ENCODE data around the gene NCKAP1.
"Not testable (repeated sequence)": the region's sequence is repeated elsewhere in the genome, so short reads cannot be mapped to it uniquely, and the experiment has no call there.

NCKAP1 gene

GRCh38 chr2:182906454-182906853 lies 131.8 kb downstream of the NCKAP1 start:
- DNase-seq, result no peak

- no peak for DNase-seq
Measured at GRCh38 chr2:182904844-182905243, 133.4 kb downstream of the NCKAP1 start.

- no peak for DNase-seq
Measured at GRCh38 chr2:182903566-182903965, 134.7 kb downstream of the NCKAP1 start.

DNA sequence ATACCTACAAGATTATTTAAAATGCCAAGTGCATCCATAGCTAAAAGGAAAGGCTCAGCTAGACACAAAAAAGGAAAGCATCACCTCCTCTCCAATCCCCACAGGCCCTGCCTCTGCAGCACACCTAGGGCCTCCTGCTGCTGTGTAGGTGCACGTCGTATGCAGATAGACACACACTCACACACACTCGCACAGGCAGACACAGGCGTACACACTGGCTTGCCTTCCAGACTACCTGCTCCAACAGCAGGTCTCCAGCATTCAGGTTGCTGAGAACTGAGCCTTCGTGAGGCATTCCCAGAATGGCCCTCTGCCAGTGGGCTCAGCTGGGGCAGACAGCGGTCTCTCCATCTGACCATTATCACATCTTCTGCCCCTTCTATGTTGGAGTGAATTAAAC lies 136.5 kb downstream of the NCKAP1 start:
- no peak for DNase-seq

- no peak for DNase-seq
Measured at GRCh38 chr2:182898718-182899117, 139.5 kb downstream of the NCKAP1 start.

- DNase-seq, result peak; percentile 15
Measured at GRCh38 chr2:182897137-182897536, 141.1 kb downstream of the NCKAP1 start.

GRCh38 chr2:182895798-182896197 lies 142.5 kb downstream of the NCKAP1 start:
- no peak for DNase-seq

DNA sequence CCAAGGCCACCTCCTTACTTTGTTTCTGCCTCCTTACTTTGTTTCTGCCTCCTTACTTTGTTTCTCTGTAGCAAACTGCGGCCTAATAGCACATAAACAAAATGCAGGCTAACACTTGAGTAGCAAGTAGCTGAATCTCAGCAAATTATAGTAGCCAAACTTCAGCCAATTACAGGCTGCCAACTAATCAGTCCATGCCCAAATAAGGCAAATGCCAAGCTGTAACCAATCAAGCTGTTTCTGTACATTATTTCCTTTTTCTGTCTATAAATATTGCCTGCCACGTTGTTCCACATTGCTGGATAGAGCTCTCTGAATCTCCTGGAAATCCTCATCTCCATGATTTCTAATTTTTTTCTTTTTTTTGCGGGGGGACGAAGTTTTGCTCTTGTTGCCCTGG lies 143.1 kb downstream of the NCKAP1 start:
- DNase-seq, result no peak

- DNase-seq, result peak; percentile 40
Measured at GRCh38 chr2:182894174-182894573, 144.1 kb downstream of the NCKAP1 start.

DNA sequence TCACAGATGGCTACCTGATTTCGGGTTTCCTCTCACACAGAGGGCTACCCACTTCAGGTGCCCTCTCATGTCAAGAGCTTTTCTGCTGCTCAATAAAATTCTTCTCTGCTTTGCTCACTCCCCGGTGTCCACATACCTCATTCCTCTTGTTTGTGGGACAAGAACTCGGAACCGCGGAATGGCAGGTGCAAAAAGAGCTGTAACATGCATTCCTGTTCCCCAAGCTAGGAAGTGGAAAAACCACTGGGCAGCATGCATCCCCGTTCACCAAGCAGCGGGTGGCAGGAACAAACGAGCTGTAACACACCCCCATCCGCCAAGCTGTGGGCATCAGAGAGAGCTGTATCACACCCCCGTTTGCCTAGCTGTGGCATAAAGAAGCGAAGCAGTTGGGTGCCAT lies 144.6 kb downstream of the NCKAP1 start:
- no peak for DNase-seq

DNA sequence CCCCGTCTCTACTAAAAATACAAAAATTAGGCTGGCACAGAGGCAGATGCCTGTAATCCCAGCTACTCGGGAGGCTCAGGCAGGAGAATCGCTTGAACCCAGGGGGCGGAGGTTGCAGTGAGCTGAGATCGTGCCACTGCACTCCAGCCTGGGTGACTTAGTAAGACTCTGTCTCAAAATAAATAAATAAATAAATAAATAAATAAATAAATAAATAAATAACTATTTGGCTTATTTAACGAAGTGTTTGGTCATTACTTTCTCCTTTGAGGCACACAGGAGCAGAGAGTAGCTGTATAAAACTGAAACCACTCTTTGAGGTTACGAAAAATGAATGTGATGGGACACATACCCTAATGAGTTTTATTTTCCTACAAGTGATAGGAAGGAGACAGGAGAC lies 145.2 kb downstream of the NCKAP1 start:
- DNase-seq, result not testable (repeated sequence)

DNA sequence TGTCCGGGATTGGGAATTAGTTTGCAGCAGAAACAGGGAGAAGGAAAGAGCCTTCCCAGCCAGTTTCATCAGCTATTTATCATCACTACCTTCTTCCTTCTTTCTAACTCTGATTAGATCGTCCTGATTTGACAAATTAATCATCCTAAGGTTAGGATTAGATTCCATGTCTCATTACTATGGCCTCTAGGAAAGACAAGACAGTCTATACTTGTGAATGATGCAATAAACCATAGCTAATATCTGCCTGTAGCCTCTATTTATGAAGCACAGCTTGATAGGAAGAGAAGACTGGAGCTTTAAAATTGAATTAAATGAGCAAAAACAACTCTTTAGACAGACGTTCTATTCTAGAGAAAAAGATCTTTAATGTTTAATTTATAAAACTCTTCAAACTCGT lies 146.6 kb downstream of the NCKAP1 start:
- DNase-seq, result peak; percentile 9

DNA sequence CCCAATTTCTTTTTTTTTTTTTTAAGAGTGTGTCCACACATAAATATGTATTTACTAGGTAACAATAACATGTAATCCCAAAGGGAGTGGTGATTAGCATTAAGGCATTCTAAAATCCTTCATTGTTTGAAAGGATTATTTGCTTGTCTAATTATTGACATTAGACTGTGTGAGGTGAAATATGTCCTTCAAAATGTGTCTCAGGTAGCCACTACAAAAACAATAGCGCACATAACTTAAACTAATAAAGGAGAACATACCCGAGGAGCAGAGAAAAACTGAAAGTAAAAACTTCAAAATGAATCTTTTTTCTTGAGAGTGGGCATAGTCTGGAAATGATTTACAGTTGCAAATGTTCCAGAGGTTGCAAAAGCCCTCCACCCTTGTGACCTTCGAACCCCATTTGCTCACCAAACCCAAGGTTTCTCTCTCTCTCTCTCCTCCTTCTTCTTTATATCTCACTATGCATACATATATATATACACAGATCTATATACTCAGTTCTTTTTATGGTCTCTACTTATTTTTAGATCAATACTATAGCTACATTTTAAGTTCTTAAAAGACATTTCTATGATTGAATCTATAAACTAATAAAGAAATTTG lies 147.4 kb downstream of the NCKAP1 start:
- DNase-seq, result no peak

GRCh38 chr2:182890305-182890704 lies 148.0 kb downstream of the NCKAP1 start:
- DNase-seq, result no peak

DNA sequence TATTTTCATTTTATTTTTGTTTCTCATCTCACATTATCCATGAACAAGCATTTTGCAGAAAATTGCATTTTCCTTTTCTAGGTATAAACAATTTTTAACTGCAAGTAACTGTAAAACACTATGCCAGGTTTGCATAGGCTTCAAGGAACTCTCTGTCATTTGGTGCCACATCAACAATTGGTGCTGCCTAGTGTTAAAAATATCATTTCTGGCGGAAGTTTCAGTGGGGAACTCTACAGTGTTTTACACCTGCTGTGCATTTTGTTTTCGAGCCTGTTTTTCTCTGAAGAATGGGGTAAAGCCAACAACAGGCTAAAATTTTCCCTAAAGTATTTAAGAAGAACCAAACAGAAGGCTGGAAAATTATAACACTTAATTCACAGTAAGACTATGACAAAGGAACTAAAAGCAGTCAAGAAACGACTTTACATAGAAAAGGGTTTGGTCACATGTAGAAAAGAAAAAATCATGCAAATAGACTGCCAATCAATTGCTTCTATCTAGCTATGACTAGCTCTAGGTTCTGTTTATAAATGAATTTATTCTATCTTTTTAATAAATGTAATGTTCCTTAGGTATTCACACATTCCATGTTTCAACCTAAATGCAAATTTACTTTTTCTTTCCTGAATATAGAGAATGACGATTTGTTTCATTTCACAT lies 150.4 kb downstream of the NCKAP1 start:
- DNase-seq, result no peak

GRCh38 chr2:182887093-182887492 lies 151.2 kb downstream of the NCKAP1 start:
- no peak for DNase-seq

GRCh38 chr2:182885771-182886170 lies 152.5 kb downstream of the NCKAP1 start:
- DNase-seq, result no peak

DNA sequence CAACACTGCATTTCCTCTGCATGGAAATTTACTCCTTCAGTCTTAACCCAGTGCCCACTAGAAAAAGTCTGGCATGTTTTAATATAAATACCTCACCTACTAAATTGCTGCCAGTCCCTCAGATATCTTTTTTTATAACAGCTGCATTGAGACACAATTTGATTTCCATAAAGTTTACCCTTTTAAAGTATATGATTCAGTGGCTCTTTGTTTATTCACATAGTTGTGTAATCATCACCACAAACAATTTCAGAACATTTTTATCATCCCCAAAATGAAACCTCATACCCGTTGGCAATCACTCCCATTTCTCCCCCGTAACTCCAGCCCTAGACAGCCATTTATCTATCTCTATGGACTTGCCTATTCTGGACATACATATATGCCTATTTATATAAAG lies 154.8 kb downstream of the NCKAP1 start:
- DNase-seq, result no peak

GRCh38 chr2:182880100-182880499 lies 158.2 kb downstream of the NCKAP1 start:
- DNase-seq, result not testable (repeated sequence)

DNA sequence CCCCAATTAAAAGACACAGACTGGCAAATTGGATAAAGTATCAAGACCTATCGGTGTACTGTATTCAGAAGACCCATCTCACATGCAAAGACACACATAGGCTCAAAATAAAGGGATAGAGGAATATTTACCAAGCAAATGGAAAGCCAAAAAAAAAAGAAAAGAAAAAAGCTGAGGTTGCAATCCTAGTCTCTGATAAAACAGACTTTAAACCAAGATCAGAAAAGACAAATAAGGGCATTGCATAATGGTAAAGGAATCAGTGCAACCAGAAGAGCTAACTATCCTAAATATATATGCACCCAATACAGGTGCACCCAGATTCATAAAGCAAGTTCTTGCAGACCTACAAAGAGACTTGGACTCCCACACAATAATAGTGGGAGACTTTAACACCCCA lies 161.6 kb downstream of the NCKAP1 start:
- not testable (repeated sequence) for DNase-seq

- DNase-seq, result no peak
Measured at GRCh38 chr2:182870227-182870626, 168.0 kb downstream of the NCKAP1 start.

- no peak for DNase-seq
Measured at GRCh38 chr2:182868054-182868796, 170.0 kb downstream of the NCKAP1 start.

- DNase-seq, result no peak
Measured at GRCh38 chr2:182867426-182868053, 170.7 kb downstream of the NCKAP1 start.
